MM.1S (cell line): ENCODE results near the gene THADA.

Experiments
- DNase-seq: peaks from one replicate; pipeline ENCODE4 v3.0.0-alpha.2; 2015
- H2AFZ ChIP-seq: fragments of 300-600 bp; sonication (generic); 2 replicates; pipeline ENCODE4 v1.6.0; 2016; ENCODE audit warnings: antibody characterized with exemption, low read length
- H3F3A ChIP-seq: fragments of 300-600 bp; sonication (generic); 2 replicates; pipeline ENCODE4 v1.6.1; 2016; ENCODE audit warnings: mild to moderate bottlenecking, antibody characterized with exemption, low read length, moderate library complexity, mixed read lengths; ENCODE audit not compliant: insufficient read depth
- H3K27ac ChIP-seq: fragments of 300-600 bp; sonication (generic); 2 replicates; pipeline ENCODE4 v1.5.1; 2016; ENCODE audit warnings: mild to moderate bottlenecking, low read length
- H3K27me3 ChIP-seq: fragments of 300-600 bp; sonication (generic); replicated peaks from 2 replicates; pipeline ENCODE4 v1.6.0; 2016; ENCODE audit warnings: low read length; ENCODE audit not compliant: insufficient read depth
- H3K36me3 ChIP-seq: fragments of 300-600 bp; sonication (generic); replicated peaks from 2 replicates; pipeline ENCODE4 v1.6.1; 2016; ENCODE audit warnings: mild to moderate bottlenecking, low read length, mixed read lengths; ENCODE audit not compliant: insufficient read depth
- H3K4me1 ChIP-seq: fragments of 300-600 bp; sonication (generic); 2 replicates; pipeline ENCODE4 v1.6.1; 2016; ENCODE audit warnings: low read length, mixed read lengths
- H3K4me2 ChIP-seq: fragments of 300-600 bp; sonication (generic); 2 replicates; pipeline ENCODE4 v1.6.0; 2016; ENCODE audit warnings: low read depth, low read length
- H3K4me3 ChIP-seq: fragments of 300-600 bp; sonication (generic); 2 replicates; pipeline ENCODE4 v1.5.1; 2016; ENCODE audit warnings: low read length, mixed read lengths
- H3K79me2 ChIP-seq: fragments of 300-600 bp; sonication (generic); 2 replicates; pipeline ENCODE4 v1.6.1; 2016; ENCODE audit warnings: mixed run types, low read length, mixed read lengths
- H3K9ac ChIP-seq: fragments of 300-600 bp; sonication (generic); 2 replicates; pipeline ENCODE4 v1.6.1; 2016; ENCODE audit warnings: low read length, mixed read lengths
- H3K9me2 ChIP-seq: fragments of 300-600 bp; sonication (generic); replicated peaks from 2 replicates; pipeline ENCODE4 v1.6.1; 2016; ENCODE audit warnings: mild to moderate bottlenecking, low read length, mixed read lengths; ENCODE audit not compliant: insufficient read depth
- H3K9me3 ChIP-seq: fragments of 300-600 bp; sonication (generic); replicated peaks from 2 replicates; pipeline ENCODE4 v1.6.1; 2016; ENCODE audit warnings: mild to moderate bottlenecking, low read length, mixed read lengths; ENCODE audit not compliant: insufficient read depth
- H4K20me1 ChIP-seq: fragments of 300-600 bp; sonication (generic); 2 replicates; pipeline ENCODE4 v1.6.1; 2016; ENCODE audit warnings: mild to moderate bottlenecking, low read length, moderate library complexity, mixed read lengths; ENCODE audit not compliant: insufficient read depth
- CTCF ChIP-seq: fragments of 300-600 bp; sonication (generic); IDR thresholded peaks from 2 replicates; pipeline ENCODE4 v1.5.1; 2016; ENCODE audit warnings: antibody characterized with exemption, low read length, mixed read lengths
- EZH2 ChIP-seq: fragments of 300-600 bp; sonication (generic); optimal IDR thresholded peaks from 2 replicates; pipeline ENCODE3; 2017; ENCODE audit warnings: low read depth, mild to moderate bottlenecking, antibody characterized with exemption, low read length, mixed read lengths
- EZH2phosphoT487 ChIP-seq: fragments of 300-600 bp; sonication (generic); IDR thresholded peaks from 2 replicates; pipeline ENCODE4 v1.6.1; 2018; ENCODE audit warnings: antibody characterized with exemption, low read length

Gene THADA

GRCh38 chr2:43341959-43342757 lies 253.7 kb downstream of the THADA start:
- Histone ChIP-seq H4K20me1 (no peaks in the 10 kb centered on the region), H3K4me3 (no peak overlapping the region), H2AFZ (no peak overlapping the region), H3K9ac (no peak overlapping the region), H3K27ac (no peak overlapping the region), H3F3A (no peaks in the 10 kb centered on the region), H3K4me2 (no peak overlapping the region), H3K9me2 (no peaks in the 10 kb centered on the region), H3K36me3 (no peaks in the 10 kb centered on the region), H3K4me1 (no peaks in the 10 kb centered on the region), H3K27me3 (no peaks in the 10 kb centered on the region), H3K9me3 (no peaks in the 10 kb centered on the region), H3K79me2 (no peaks in the 10 kb centered on the region)
- DNase-seq = no peak
- no peak for TF ChIP-seq CTCF
- TF ChIP-seq EZH2 = no peak
- TF ChIP-seq EZH2phosphoT487 = no peak

- H3K4me1 ChIP-seq = no peaks in the 10 kb centered on the region
- H3K79me2 ChIP-seq = no peaks in the 10 kb centered on the region
- H3K9me2 ChIP-seq = no peaks in the 10 kb centered on the region
- H3K36me3 ChIP-seq = no peaks in the 10 kb centered on the region
- no peak overlapping the region for H2AFZ ChIP-seq
- no peaks in the 10 kb centered on the region for H3K27me3 ChIP-seq
- no peak for DNase-seq
- no peaks in the 10 kb centered on the region for H3K9me3 ChIP-seq
- no peaks in the 10 kb centered on the region for H3F3A ChIP-seq
- TF ChIP-seq CTCF (no peak), EZH2 (no peak), EZH2phosphoT487 (no peak)
- H3K9ac ChIP-seq = no peak overlapping the region
- no peak overlapping the region for H3K27ac ChIP-seq
- no peaks in the 10 kb centered on the region for H4K20me1 ChIP-seq
- H3K4me3 ChIP-seq = no peak overlapping the region
- no peak overlapping the region for H3K4me2 ChIP-seq
Observed at GRCh38 chr2:43340945-43341356, 254.9 kb downstream of the THADA start.

GRCh38 chr2:43340066-43340465 lies 255.8 kb downstream of the THADA start:
- TF ChIP-seq EZH2phosphoT487 = no peak
- no peak for TF ChIP-seq CTCF
- no peak for TF ChIP-seq EZH2
- Histone ChIP-seq H3K27ac (no peak overlapping the region), H3K4me2 (no peak overlapping the region), H3K79me2 (no peaks in the 10 kb centered on the region), H3K4me1 (no peaks in the 10 kb centered on the region), H3K9me2 (no peaks in the 10 kb centered on the region), H3F3A (no peaks in the 10 kb centered on the region), H3K36me3 (no peaks in the 10 kb centered on the region), H4K20me1 (no peaks in the 10 kb centered on the region), H2AFZ (no peak overlapping the region), H3K27me3 (no peaks in the 10 kb centered on the region), H3K4me3 (no peak overlapping the region), H3K9ac (no peak overlapping the region), H3K9me3 (no peaks in the 10 kb centered on the region)
- no peak for DNase-seq
